CD4-positive, alpha-beta T cell treated with Interleukin-21 for 1 hour (primary cell): Measurements from ENCODE around the gene SNCG.
"Not testable (repeated sequence)": the region's sequence is repeated elsewhere in the genome, so short reads cannot be mapped to it uniquely, and the experiment has no call there.

Experiments used
- DNase-seq: peaks from one replicate; pipeline ENCODE4 v3.0.0-alpha.2; 2020

Gene SNCG

GRCh38 chr10:86961481-86962091 lies 3.2 kb downstream of the SNCG start:
- no peak for DNase-seq

- no peak for DNase-seq
Measured at GRCh38 chr10:86962136-86962980, 4.0 kb downstream of the SNCG start.

GRCh38 chr10:86962981-86963310 lies 4.5 kb downstream of the SNCG start:
- DNase-seq = no peak

- DNase-seq = no peak
Measured at GRCh38 chr10:86963341-86963919, 5.0 kb downstream of the SNCG start.

- DNase-seq = no peak
Measured at GRCh38 chr10:86964061-86964846, 5.9 kb downstream of the SNCG start.

GRCh38 chr10:86964847-86965190 lies 6.4 kb downstream of the SNCG start:
- DNase-seq = no peak

GRCh38 chr10:86965986-86966654 lies 7.7 kb downstream of the SNCG start:
- no peak for DNase-seq

GRCh38 chr10:86967481-86967941 lies 9.1 kb downstream of the SNCG start:
- DNase-seq = no peak

GRCh38 chr10:86968271-86968993 lies 10.0 kb downstream of the SNCG start, which contains the start of gene ADIRF:
Gene ADIRF, plus strand, starts transcription at chr10:86968482. Its CDS starts 63 bp downstream, at chr10:86968545.
- DNase-seq = no peak

- DNase-seq = no peak
Measured at GRCh38 chr10:86968994-86969355, 10.6 kb downstream of the SNCG start.

GRCh38 chr10:86969421-86970041 lies 11.1 kb downstream of the SNCG start:
- DNase-seq = no peak

- DNase-seq = no peak
Measured at GRCh38 chr10:86970162-86970981, 12.0 kb downstream of the SNCG start.

GRCh38 chr10:86970982-86971231 lies 12.5 kb downstream of the SNCG start:
- no peak for DNase-seq

GRCh38 chr10:86971232-86971991 lies 13.0 kb downstream of the SNCG start:
- DNase-seq = peak; percentile 92

GRCh38 chr10:86972613-86973380 lies 14.4 kb downstream of the SNCG start:
- no peak for DNase-seq

GRCh38 chr10:86974484-86974883 lies 16.1 kb downstream of the SNCG start:
- DNase-seq = no peak

- DNase-seq = no peak
Measured at GRCh38 chr10:86976362-86977056, 18.1 kb downstream of the SNCG start.

- not testable (repeated sequence) for DNase-seq
Measured at GRCh38 chr10:86978457-86978856, 20.1 kb downstream of the SNCG start.
